Stimulated activated CD4-positive, alpha-beta T cell treated with anti-CD3 and anti-CD28 coated beads, Interleukin-4, amount 100 ng/mL, for 48 hours (primary cell): Measurements from ENCODE around the gene OR10A6.

Experiments
- DNase-seq, 2 donors: peaks; one replicate each; pipeline ENCODE4 v3.0.0-alpha.2; 2020; ENCODE audit warnings: low read depth in 2 of 2

The OR10A6 gene

DNA sequence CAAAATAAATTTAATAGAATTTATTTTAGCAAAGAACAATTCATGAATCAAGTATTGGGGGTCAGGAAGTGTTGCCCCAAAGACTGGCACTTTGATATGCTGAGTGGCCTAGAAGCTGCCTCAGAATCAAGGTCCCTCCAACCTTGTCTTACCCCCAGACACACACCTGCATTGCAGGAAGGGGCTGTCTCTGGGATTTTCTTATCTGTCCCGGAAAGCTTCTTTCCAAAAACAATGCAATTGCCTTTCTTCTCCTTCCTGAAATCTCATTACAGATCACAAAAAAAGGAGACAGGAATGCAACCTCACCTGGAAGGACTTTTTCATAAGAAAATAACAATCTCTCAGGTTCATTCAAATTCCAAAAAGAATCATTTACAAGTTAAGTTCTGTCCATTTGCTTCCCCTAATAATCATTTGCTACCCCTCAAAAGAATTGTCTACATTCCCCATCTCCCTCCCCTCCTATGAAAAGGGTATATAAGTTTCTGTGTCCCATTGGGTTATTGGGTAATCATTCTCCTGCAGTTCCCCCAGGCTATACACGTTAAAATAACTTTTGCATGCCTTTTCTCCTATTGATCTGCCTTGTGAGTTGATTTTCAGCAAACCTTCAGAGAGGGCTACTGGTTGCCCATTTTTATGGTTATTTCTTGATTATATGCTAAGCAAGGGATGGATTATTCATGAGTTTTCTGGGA, 21.3 kb downstream of the OR10A6 start:
- no peak for DNase-seq

DNA sequence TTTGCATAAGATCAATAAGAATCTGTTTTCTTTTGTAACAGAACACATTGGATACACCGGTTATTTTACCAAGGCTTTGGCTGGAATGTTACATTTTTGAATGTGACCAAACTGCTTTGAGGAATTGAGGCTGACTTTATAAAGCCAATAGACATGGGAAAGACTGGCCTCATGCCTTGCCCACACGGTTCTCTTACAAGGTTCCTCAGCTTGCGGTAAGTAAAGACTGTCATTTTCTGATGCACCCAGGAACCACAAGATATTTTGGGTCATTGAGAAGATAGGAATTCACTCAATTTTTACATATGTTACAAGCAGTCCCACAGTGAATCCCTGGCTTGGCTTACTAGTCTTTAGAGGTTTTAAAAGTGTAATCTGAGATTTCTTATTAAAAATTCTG, 23.9 kb downstream of the OR10A6 start:
- DNase-seq, result no peak

DNA sequence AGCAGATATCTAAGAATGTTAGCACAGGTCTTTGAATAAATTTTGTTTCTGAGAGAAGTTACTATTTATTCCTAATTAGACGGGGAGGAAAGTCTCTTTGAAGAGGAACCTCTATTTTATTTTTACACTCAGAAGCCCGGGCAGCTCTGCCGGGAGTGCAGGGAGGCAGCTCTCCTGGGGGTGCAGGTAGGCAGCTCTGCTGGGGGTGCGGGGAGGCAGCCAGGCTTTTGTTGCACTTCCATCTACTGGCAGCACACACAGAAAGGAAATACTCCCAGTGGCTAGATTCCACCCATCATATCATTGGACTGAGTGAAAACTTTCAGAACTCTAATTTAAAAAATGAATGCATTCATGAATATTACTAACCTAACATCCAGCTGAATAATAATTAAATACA, 24.6 kb downstream of the OR10A6 start:
- DNase-seq, result no peak

DNA sequence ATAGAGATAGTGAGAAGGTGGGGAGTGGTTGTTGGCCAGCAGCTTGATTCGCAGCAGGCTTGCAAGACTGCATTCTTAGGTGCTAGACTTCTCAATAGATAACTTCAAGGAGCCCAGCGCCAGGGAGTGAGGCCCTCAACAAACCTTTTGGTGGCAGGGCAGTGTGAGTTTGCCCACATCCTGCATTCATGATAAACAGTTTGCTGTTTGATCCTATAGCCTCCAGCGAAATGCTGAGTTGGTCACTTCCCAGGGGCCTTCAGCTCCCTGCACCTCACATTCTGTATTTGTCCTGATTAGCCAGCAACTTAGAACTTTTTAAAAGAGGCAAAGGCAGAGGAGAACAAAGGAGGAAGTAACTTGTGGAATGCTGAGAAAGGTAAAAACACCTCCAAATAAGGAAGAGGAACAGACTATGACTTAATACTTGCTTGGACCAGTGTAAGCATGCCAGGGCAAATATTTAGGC, 25.1 kb downstream of the OR10A6 start:
- no peak for DNase-seq

DNA sequence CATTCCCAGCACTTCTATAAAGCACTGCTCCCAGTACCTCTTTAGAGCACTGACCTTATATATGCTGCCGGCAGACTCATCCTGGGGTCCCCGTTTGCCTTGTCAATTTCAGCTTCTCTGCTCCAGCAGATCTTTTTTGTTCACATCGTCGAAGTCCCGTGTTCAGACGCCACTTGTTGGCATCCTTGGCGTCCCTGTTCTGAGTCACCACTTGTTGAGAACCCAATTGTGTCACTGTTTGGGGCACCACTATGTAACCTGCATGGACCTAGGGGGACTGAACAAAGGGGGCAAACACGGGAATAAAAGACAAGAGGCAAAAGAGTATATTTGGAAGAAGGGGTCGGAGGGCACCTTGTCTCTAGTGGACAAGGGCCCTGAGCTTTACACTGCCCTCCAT, 25.5 kb downstream of the OR10A6 start:
- DNase-seq, result no peak

DNA sequence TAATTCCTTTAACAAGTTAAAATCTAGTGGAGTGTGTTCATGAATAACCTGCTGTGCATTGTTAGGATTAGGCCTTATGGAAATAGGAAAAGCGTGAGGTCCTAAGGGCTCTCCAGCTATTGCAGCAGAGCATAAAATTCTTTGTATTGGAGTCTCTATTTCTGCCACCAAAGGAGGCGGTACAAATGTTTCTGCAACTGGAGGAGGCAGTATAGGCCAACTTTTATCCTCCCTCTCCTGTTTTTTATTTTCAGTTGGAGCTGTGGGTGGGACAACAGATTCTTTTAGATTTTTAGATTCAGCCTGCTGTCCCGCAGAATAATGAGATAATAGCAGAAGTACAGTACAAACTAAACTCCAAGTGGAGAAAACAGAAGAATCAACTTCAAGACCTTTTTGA, 26.2 kb downstream of the OR10A6 start:
- DNase-seq, result no peak

DNA sequence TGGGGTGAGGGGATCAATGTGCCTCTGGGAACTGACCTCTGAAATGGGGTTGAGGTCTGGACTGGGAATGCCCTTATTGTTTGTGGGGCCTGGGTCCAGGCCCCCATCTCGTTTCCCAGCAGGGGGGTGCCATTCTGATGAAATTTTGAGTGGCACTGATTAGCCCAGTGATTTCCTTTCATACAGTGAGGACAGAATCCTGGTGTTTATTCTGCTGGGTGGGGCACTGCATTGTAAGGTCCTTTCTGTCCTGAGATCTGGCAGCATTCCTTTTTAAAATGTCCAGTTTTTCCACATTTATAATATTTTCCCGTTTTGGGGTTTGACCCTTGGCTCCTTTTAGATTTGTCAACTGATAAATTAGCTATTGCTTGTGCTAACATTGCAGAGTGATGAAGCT, 27.1 kb downstream of the OR10A6 start:
- no peak for DNase-seq

DNA sequence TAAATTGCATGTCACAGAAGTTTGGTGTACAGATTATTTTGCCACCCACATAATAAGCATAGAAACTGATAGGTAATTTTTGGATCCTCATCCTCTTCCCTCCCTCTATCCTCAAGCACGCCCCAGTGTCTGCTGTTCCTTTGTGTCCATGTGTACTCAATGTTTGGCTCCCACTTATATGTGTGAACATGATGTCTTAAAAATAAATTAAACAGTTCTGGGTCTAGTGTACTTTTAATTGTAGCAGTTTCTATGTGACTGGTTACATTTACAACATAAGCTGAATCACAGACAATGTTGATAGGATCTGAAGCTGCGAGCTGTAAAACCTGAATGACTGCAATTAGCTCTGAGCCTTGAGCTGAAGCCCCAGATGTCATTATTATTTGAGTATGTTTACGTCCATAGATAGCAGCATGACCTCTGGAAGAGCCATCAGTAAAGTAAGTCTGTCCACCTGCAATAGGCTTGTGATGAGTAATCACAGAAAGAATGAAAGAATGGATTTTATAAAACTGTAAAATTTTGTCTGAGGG, 29.7 kb downstream of the OR10A6 start:
- no peak for DNase-seq

DNA sequence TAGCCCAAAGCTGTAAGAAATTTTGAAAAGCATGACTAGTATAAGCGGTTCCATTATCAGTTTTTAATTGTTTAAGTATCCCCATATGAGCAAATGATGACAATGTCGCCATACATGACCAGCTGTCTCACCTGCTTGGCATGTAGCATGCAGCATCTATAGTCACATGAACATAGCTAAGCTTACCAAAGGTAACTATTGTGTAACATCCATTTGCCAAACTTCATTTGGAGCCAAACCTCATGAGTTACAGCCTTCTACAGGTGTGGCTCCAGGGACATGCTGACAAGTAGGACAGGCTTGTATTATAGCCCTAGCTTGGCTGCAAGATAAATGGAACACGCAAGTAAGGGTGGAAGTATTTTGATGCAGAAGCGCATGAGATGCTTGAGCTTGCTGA, 30.4 kb downstream of the OR10A6 start:
- no peak for DNase-seq

DNA sequence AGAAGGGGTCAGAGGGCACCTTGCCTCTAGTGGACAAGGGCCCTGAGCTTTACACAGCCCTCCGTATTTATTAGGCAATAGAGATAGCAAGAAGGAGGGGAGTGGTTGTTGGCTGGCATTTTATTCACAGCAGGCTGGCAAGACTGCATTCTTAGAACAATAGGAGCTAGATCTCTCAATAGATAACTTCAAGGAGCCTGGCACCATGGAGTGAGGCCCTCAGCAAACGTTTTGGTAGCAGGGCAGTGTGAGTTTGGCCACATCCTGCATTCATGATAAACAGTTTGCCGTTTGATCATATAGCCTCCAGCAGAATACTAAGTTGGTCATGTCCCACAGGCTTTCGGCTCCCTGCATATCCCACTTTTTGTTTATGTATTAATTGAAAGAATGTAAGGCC, 31.6 kb downstream of the OR10A6 start:
- no peak for DNase-seq

DNA sequence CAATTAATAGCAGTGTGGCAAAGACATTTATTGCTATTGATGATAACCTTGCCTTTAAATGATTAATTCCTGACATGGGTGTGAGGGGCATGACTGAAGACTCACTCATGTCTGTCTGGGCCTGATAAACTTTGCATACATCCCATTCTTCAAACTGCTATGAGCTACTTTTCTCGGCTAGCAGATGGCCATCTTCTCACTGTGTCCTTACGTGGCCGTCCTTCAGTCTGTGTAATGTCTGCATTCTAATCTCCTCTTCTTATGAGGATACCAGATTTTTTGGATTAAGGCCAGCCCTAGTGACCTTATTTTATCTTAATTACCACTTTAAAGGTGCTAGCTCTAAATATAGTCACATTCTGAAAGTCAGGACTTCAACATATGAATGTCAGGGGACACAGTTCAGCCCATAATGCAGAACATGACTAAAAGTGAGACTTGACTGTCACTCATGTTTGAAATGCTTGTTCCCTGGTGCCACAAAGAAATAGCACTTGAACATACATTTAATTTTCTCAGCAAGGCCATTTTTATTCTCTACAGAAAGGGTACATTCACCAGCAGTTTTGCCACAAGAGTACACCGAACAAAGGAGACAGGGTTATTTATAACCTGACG, 32.3 kb downstream of the OR10A6 start:
- no peak for DNase-seq

DNA sequence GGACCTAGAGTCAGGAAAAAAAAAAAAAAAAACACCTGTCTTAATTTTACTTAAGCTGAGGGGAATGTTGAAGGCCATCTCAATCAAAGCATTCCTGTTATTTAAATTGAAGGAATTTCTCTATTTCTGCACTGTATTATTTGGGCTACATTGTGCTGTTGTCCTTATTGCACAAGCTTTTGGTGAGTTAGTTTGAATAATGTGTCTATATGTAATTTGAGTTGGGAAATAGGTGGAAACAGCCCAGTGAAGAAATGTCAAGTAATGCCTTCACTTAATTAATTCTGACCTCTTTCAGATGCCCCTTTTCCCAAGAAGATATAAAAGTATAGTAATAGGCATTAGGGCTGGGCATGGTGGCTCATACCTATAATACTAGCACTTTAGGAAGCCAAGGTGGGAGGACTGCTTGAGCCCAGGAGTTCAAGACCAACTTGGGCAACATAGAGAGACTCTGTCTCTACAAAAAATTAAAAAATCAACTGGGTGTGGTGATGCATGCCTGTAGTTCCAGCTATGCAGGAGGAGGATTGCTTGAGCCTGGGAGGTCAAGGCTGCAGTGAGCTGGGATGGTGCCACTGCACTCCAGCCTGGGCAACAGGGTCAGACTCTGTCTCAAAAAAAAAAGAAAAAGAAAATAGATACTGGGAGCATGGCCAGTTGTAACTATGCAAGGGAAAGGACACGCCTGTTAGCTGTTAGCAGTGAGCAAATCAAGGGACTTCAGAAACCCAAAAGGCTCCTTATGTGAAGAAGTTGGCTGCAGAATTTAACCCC, 34.9 kb downstream of the OR10A6 start:
- no peak for DNase-seq

DNA sequence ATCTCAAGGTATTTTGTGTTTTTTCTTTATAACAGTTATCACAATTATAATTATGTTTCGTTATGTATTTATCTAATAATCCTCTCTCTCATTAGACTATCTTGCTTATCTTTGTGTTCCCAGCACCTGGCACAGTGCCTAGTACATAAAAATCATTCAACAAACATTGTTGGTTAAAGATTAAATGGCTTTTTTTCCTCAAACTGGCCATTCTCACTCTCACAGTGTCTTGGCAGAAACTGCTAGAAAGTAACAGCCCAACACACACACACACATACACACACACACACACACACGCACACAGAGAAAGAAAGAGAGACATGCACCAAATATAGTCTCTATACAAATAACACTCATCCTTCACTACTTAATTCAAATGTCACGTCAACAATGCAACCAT, 36.8 kb downstream of the OR10A6 start:
- no peak for DNase-seq

DNA sequence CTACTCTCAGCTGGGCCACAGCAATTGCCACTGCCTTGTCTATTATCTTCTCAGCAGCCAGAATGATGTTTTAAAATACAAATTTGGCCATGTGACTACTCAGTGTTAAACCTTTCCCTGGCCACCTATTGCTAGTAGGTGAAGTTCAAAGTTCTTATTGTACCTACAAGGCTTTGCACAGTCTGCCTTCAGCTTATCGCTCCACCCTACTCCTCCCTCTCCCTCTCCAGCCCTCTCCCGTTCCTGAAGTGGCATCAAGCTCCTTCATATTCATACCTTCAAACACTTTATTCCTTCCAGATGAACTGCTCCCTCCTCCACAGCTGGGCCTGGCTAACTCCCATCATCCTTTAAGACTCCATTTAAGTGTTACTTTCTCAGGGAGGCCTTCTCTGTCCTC, 37.3 kb downstream of the OR10A6 start:
- no peak for DNase-seq

DNA sequence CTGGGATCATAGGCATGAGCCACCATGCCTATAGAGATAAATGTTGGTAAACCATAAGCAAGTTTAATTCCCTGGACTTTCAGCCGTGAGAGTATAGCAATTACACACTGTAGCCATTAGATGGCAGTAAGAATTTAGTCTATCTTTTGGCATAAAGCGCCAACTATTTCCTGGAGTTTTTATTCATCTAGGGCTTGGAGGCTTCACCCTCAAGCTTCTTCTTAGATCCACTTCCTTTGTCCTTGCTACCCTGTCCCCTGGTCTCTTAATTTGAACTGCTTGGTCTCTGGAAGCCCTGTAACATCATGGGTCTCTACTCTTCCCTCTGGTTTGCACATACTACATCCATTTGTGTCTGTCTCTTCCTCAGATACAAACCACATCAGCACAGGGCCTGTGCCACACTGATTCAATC, 38.2 kb downstream of the OR10A6 start:
- DNase-seq, result no peak

DNA sequence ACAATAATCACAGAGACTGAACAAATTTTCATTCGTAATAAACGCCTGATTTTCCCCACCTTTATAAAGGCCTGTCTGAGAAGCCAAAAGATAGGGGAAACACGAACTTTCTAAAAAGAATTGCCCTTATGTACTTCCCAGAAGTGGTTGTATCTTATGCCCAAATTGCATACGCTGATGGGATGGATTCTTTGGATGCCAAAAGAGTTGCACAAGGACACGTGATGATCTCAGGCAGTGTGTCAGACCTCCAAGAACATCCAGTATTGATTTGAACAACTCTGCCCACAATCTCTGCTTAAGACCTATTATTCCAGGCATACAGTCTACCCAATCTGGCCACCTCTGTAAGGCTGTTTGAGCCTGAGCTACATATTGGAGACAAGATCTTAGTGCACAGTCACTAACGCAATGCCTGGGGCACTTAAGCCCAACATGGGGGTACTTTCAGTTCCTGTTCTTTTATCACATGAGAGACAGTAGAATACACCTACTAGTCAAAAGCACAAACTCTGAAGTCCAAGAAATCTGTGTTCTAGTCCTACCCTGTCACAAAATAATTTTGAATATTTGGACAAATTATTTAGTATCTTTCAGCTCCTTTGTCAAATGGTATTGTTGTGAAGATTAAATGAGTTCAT, 38.9 kb downstream of the OR10A6 start:
- DNase-seq, result no peak

DNA sequence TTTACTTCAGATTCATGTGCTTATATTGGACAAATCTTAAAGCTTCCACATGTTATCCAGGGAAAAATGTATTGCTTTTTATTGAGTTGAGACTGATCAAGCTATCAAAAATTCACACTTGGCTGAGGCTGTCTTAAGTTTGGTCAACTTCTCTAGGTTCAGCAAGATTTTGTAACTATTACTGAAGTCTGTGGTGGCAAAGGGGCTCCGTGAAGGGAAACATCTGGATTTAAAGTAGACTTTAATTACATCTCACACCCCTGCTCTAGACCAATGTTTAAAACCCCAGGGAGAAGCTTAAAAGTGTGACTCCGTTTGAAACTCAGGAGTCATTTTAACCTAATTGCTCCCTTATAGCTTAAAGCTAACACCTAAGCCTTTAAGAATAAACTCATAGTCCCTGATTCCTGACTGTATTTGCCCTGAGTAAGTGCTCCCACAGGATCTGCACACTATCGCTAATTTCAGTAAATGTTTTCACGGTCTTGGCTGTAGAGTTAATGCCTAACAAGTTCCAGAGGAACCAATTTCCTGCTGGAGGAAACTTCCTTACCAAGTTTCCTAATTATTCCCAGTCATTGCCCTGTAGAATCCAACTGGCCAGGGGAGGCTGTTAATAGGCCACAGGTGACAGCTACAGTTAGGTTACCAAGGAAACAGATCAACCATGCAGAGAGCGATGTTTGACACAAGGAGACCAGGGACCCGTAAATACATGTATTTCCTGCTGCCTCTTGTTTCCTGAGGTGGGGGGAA, 40.5 kb downstream of the OR10A6 start:
- DNase-seq, result no peak

DNA sequence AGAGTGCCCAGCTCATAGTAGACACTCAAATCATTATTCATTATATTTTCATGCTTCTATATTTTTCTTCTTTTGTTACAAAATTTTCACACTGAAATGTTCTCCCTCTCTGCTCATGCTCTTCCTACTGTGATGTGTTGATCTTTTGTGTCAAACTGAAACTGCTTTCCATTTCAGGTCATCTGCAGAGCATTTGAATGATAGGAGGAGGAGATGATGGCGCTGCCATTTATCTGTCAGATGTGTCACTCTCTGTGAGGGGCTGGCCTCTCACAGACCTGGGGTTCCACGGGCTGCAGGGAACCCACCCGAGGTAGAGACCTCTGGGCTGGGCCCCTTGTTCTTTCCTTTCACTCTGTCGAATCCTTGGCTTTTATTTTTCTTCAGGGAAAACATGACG, 41.1 kb downstream of the OR10A6 start:
- no peak for DNase-seq

DNA sequence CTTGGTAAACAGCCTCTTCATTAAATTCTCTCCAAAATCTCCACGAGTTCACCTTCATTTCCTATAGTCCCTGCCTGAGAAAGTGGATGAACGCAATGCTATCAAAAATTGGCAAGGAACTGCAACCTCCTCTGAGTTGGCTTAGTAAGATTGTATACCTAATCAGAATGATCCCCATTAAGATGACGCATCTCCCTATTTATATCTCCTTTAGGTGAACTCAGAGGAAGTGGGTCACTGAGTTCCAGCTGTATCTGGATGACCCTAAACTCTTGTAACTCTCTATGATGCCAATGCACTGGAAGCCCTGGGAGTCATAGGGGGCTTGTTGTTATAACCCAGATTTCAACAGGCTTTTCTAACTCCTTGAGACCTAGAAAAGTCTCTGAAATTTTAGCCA, 48.2 kb downstream of the OR10A6 start:
- no peak for DNase-seq
